Stimulated activated CD8-positive, alpha-beta memory T cell treated with anti-CD3 and anti-CD28 coated beads, Interleukin-12 subunit alpha, Interleukin-12 subunit beta, amount 100 ng/mL, for 24 hours (primary cell): ENCODE results near the gene IFT57.
"Not testable (repeated sequence)": the region's sequence is repeated elsewhere in the genome, so short reads cannot be mapped to it uniquely, and the experiment has no call there.

Source experiments
- DNase-seq: peaks from one replicate; pipeline ENCODE4 v3.0.0-alpha.2; 2020; ENCODE audit errors: extremely low read depth

The IFT57 gene

GRCh38 chr3:108159105-108159504, 63.1 kb downstream of the IFT57 start:
- no peak for DNase-seq

- DNase-seq = no peak
These were observed 64.0 kb downstream of the IFT57 start for GRCh38 chr3:108158251-108158650.

GRCh38 chr3:108157273-108157672, 65.0 kb downstream of the IFT57 start:
- DNase-seq = no peak

GRCh38 chr3:108156312-108156853, 65.8 kb downstream of the IFT57 start:
- no peak for DNase-seq

GRCh38 chr3:108155642-108156041, 66.6 kb downstream of the IFT57 start:
- DNase-seq = not testable (repeated sequence)

- no peak for DNase-seq
These were observed 68.7 kb downstream of the IFT57 start for GRCh38 chr3:108153451-108153981.

- no peak for DNase-seq
These were observed 70.0 kb downstream of the IFT57 start for GRCh38 chr3:108152274-108152673.

GRCh38 chr3:108150200-108150599, 72.0 kb downstream of the IFT57 start:
- no peak for DNase-seq

GRCh38 chr3:108146139-108146538, 76.1 kb downstream of the IFT57 start:
- no peak for DNase-seq

GRCh38 chr3:108145578-108145977, 76.6 kb downstream of the IFT57 start:
- DNase-seq = no peak

- DNase-seq = no peak
These were observed 84.8 kb downstream of the IFT57 start for GRCh38 chr3:108137460-108137814.

- DNase-seq = no peak
These were observed 85.4 kb downstream of the IFT57 start for GRCh38 chr3:108136561-108137459.

- no peak for DNase-seq
These were observed 87.7 kb downstream of the IFT57 start for GRCh38 chr3:108134555-108134880.

GRCh38 chr3:108133858-108134554, 88.2 kb downstream of the IFT57 start:
- no peak for DNase-seq

- DNase-seq = no peak
These were observed 89.2 kb downstream of the IFT57 start for GRCh38 chr3:108133048-108133369.

- DNase-seq = no peak
These were observed 90.6 kb downstream of the IFT57 start for GRCh38 chr3:108131475-108132134.

GRCh38 chr3:108130701-108131474, 91.3 kb downstream of the IFT57 start:
- DNase-seq = no peak

- no peak for DNase-seq
These were observed 92.0 kb downstream of the IFT57 start for GRCh38 chr3:108130236-108130635.

- DNase-seq = peak; percentile 21
These were observed 94.8 kb downstream of the IFT57 start for GRCh38 chr3:108127301-108127988.

- DNase-seq = no peak
These were observed 95.9 kb downstream of the IFT57 start for GRCh38 chr3:108126348-108126747.

- DNase-seq = peak; percentile 26
These were observed 96.6 kb downstream of the IFT57 start for GRCh38 chr3:108125550-108126071.
